ENCODE results near the gene DESI1. TPM values are rescaled to one million over a fixed set of nuclear protein-coding genes. Genes with fewer than 3 reads are reported as not detected.

The DESI1 gene
- total and polyA plus RNA-seq, 2 of the 13 experiments (the other 11 are each of a cell fraction or from before 2014, with no cell fraction given) = 21.6 to 29.2 TPM

DNA sequence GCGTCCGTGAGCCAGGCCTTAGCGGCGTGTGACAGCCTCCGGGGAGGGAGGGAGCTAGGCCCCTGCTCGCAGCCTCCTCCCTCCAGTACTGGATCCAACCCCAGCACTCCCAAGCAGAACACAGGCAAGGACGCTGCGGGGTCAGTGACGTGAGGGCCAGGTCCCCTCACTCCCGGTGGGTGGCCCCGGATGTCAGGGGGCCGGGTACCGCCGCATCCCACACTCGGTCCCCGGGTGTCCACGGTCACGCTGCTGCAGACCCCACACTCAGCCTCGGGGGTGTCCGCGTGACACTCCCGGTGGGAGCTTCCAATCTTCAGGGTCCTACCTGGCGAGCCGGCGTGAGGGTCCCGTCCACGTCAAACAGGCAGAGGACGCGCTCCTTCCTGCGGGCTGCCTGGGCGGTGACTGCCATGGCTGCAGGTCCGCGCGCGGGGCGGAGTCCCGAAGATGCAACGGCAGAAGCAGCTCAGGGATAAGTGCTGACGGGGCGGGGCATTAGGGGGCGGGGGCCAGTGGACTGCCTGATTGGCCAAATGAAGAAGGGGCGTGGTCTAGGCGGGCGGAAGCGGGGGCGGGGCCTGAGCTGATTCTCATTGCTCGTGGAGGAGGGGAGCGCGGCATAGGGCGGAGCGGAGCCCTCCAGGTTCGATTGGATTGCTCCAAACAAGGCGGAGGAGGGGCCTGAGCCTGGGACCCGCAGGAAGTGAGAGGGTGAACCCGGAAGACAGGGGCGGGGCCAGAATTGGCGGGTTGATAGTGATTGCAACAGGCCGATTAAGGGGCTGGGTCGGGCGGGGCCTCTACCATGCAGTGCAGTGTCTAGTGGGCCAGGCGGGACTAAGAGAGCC lies 31.2 kb downstream of the DESI1 start, which contains the start of gene PMM1 (continued):
- TF ChIP-seq, protein P1, sequence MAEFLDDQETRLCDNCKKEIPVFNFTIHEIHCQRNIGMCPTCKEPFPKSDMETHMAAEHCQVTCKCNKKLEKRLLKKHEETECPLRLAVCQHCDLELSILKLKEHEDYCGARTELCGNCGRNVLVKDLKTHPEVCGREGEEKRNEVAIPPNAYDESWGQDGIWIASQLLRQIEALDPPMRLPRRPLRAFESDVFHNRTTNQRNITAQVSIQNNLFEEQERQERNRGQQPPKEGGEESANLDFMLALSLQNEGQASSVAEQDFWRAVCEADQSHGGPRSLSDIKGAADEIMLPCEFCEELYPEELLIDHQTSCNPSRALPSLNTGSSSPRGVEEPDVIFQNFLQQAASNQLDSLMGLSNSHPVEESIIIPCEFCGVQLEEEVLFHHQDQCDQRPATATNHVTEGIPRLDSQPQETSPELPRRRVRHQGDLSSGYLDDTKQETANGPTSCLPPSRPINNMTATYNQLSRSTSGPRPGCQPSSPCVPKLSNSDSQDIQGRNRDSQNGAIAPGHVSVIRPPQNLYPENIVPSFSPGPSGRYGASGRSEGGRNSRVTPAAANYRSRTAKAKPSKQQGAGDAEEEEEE (CRISPR knock-in tag; IDR thresholded peaks at IDR 0.05; ENCODE audit: borderline replicate concordance) = no peak
- peak; percentile 95 for TF ChIP-seq SP4 (CRISPR knock-in tag; IDR thresholded peaks at IDR 0.05)
- no peak for TF ChIP-seq TSC22D2 (CRISPR knock-in tag; IDR thresholded peaks at IDR 0.05; ENCODE audit: borderline replicate concordance)
- TF ChIP-seq SALL2 (CRISPR knock-in tag; IDR thresholded peaks at IDR 0.05) = 0 out of 2 replicates have a peak, but pooled peaks have one; percentile 15
- TF ChIP-seq, protein P2, sequence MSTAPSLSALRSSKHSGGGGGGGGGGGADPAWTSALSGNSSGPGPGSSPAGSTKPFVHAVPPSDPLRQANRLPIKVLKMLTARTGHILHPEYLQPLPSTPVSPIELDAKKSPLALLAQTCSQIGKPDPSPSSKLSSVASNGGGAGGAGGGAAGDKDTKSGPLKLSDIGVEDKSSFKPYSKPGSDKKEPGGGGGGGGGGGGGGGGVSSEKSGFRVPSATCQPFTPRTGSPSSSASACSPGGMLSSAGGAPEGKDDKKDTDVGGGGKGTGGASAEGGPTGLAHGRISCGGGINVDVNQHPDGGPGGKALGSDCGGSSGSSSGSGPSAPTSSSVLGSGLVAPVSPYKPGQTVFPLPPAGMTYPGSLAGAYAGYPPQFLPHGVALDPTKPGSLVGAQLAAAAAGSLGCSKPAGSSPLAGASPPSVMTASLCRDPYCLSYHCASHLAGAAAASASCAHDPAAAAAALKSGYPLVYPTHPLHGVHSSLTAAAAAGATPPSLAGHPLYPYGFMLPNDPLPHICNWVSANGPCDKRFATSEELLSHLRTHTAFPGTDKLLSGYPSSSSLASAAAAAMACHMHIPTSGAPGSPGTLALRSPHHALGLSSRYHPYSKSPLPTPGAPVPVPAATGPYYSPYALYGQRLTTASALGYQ (CRISPR knock-in tag; IDR thresholded peaks at IDR 0.05) = no peak
- no peak for TF ChIP-seq NFE2L2 (IDR thresholded peaks at IDR 0.05; ENCODE audit: low read length)
- no peak for TF ChIP-seq ZNF354B (CRISPR knock-in tag; IDR thresholded peaks at IDR 0.05)
- no peak for TF ChIP-seq ARNT2 (CRISPR knock-in tag; IDR thresholded peaks at IDR 0.05; ENCODE audit: low read depth)
- peak; percentile 19; the same call in 1 of the 2 replicates for TF ChIP-seq GATAD2A (CRISPR knock-in tag; IDR thresholded peaks at IDR 0.05)
- no peak for TF ChIP-seq RBAK (CRISPR knock-in tag; IDR thresholded peaks at IDR 0.05)
- TF ChIP-seq, protein P3, sequence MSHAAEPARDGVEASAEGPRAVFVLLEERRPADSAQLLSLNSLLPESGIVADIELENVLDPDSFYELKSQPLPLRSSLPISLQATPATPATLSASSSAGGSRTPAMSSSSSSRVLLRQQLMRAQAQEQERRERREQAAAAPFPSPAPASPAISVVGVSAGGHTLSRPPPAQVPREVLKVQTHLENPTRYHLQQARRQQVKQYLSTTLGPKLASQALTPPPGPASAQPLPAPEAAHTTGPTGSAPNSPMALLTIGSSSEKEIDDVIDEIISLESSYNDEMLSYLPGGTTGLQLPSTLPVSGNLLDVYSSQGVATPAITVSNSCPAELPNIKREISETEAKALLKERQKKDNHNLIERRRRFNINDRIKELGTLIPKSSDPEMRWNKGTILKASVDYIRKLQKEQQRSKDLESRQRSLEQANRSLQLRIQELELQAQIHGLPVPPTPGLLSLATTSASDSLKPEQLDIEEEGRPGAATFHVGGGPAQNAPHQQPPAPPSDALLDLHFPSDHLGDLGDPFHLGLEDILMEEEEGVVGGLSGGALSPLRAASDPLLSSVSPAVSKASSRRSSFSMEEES (CRISPR knock-in tag; IDR thresholded peaks at IDR 0.05) = 0 out of 2 replicates have a peak, but pooled peaks have one; percentile 53
- TF ChIP-seq, protein P4, sequence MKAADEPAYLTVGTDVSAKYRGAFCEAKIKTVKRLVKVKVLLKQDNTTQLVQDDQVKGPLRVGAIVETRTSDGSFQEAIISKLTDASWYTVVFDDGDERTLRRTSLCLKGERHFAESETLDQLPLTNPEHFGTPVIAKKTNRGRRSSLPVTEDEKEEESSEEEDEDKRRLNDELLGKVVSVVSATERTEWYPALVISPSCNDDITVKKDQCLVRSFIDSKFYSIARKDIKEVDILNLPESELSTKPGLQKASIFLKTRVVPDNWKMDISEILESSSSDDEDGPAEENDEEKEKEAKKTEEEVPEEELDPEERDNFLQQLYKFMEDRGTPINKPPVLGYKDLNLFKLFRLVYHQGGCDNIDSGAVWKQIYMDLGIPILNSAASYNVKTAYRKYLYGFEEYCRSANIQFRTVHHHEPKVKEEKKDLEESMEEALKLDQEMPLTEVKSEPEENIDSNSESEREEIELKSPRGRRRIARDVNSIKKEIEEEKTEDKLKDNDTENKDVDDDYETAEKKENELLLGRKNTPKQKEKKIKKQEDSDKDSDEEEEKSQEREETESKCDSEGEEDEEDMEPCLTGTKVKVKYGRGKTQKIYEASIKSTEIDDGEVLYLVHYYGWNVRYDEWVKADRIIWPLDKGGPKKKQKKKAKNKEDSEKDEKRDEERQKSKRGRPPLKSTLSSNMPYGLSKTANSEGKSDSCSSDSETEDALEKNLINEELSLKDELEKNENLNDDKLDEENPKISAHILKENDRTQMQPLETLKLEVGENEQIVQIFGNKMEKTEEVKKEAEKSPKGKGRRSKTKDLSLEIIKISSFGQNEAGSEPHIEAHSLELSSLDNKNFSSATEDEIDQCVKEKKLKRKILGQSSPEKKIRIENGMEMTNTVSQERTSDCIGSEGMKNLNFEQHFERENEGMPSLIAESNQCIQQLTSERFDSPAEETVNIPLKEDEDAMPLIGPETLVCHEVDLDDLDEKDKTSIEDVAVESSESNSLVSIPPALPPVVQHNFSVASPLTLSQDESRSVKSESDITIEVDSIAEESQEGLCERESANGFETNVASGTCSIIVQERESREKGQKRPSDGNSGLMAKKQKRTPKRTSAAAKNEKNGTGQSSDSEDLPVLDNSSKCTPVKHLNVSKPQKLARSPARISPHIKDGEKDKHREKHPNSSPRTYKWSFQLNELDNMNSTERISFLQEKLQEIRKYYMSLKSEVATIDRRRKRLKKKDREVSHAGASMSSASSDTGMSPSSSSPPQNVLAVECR (CRISPR knock-in tag; IDR thresholded peaks at IDR 0.05; ENCODE audit: borderline replicate concordance) = peak; percentile 92
- TF ChIP-seq, protein P5, sequence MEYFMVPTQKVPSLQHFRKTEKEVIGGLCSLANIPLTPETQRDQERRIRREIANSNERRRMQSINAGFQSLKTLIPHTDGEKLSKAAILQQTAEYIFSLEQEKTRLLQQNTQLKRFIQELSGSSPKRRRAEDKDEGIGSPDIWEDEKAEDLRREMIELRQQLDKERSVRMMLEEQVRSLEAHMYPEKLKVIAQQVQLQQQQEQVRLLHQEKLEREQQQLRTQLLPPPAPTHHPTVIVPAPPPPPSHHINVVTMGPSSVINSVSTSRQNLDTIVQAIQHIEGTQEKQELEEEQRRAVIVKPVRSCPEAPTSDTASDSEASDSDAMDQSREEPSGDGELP (IDR thresholded peaks at IDR 0.05; ENCODE audit: borderline replicate concordance, low read depth) = no peak
- TF ChIP-seq MAZ (IDR thresholded peaks at IDR 0.05; ENCODE audit: borderline replicate concordance, low read depth, low read length) = peak; percentile 83
- TF ChIP-seq MAZ (CRISPR knock-in tag; IDR thresholded peaks at IDR 0.05; ENCODE audit: low read depth) = peak; percentile 71
- TF ChIP-seq BCL6 (CRISPR knock-in tag; IDR thresholded peaks at IDR 0.05) = no peak
- TF ChIP-seq RBM22 (optimal IDR thresholded peaks at IDR 0.05; ENCODE audit: low read length) = no peak
- no peak for TF ChIP-seq ZNF7 (CRISPR knock-in tag; IDR thresholded peaks at IDR 0.05)
- no peak for TF ChIP-seq TCF7L2 (IDR thresholded peaks at IDR 0.05; ENCODE audit: low read depth, low read length)

Data from HepG2 (cell line).